GM19239 (cell line): Measurements from ENCODE around the gene EXOC6B.
"Not testable (repeated sequence)": the region's sequence is repeated elsewhere in the genome, so short reads cannot be mapped to it uniquely, and the experiment has no call there.

Experiments
- DNase-seq: peaks from one replicate; pipeline ENCODE4 v3.0.0; 2011; ENCODE audit warnings: low spot score; ENCODE audit not compliant: insufficient read length
- FAIRE-seq: peaks from 2 replicates; lab custom pipeline; 2011; peaks lifted over from hg19 to GRCh38; lab: Jason Lieb, UNC

EXOC6B gene

DNA sequence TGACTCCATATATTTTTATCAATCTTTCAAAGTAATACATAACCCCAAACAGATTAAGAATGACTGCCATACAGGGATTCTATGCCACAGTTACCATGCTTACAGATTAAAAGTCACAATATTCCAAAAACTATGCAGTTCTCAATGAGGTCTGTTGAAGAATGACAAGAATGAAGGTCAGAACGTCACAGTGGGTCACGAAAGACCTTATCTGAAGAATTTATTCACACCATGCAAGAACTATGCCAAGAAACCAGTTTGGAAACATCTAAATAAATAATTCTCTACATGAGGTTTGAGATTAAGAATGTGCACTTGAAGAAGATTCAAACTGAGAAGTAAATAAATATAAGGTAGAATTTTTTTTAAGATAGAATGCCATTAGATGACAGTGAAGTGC, 253.3 kb downstream of the EXOC6B start:
- DNase-seq (no peak), FAIRE-seq (no peak)

DNA sequence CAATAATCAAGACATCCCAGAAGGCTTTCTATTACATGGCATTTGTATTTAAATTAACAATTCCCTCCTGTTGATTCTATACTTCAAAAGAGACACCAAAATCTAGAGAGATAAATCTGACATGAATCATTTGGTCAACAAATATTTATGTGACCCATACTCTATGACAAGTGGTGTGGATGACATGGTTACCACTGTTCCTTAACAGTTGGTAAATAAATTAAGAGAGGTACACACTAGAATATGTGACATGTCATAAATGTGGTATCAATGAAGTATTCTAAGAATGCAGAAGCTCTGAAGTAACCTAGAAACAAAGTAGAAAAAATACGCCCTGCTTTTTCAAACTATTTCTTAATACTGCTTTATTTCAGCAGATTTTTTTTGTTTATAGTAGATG, 255.4 kb downstream of the EXOC6B start:
- FAIRE-seq: no peak
- no peak for DNase-seq

DNA sequence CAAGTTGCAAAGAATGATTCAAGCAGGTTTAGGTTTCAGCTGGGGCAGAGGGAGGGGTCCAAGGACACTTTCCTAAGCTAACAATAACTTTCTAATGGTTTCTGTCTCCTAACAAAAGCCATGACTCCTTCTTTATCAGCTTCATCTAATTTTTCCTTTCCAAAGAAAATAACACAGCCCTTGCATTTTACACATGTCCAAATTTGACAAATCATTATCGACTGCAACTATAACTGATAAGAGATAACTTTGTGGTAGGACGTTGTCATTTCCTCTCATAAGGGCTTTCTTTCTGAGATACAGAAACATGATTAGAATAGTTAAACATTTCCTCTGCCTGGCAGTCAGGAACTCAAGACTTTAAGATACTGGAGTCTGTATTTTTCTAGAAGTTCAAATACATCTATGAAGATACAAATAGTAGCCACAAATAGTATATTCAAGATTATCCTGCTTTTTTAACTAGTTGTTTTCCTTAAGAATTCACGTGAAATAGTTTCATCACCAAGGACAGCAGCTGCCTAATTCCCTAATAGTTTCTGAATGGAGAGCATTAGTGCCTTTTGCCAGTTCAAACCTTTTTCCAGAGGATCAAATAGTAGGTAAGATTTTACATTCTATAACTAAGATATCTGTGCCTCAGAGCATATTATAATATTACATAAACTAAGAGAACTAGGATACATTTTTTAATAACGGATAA, 263.2 kb downstream of the EXOC6B start:
- no peak for FAIRE-seq
- no peak for DNase-seq

DNA sequence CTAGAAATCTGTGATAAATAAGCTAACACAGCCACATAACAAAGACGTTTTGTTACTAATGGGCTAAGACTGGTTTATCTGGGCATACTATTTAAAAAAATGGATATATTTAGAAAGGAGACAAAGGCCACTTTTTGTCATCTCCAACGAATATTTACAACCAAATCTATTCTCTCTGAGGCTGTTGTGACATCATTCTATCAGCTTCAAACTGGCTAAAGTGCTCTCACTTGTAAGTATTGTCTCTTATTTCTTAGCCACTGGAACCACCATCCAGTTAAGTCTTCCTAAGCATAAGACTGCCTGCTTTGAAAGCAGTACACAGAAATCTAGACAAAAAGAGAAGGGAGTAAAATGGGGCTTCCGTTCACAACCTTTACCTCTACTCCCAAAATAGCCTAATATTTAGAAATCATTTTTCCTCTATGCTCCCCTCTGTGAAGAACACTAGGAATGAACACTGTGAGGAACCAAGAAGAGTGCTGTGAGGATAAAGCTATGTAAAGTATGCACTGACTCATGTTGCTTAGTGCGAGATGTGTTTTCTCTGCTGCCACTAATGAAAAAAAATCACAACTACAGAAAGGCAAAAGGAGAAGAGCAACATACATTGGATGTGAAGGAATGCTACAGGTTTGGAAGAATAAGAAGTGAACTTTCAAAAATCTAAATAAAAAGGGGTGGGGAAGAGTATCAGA, 264.1 kb downstream of the EXOC6B start:
- DNase-seq (no peak), FAIRE-seq (no peak)

DNA sequence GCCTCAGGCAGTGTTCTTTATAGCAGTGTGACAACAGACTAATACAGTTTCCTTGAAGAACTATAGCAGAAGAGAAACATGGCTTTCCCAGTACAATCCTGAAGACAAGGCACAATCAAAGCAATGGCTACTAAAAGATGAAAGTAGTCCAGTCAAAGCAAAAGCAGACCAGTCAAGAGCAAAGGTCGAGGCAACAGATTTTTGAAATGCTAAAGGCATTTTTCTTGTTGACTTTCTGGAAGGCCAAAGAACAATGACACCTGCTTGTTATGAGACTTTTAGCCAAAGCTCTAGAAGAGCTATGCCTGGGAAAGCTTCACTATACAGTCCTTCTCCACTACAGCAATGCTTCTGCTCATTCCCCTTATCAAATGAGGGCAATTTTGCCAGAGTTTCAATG, 269.9 kb downstream of the EXOC6B start:
- DNase-seq (no peak), FAIRE-seq (no peak)

DNA sequence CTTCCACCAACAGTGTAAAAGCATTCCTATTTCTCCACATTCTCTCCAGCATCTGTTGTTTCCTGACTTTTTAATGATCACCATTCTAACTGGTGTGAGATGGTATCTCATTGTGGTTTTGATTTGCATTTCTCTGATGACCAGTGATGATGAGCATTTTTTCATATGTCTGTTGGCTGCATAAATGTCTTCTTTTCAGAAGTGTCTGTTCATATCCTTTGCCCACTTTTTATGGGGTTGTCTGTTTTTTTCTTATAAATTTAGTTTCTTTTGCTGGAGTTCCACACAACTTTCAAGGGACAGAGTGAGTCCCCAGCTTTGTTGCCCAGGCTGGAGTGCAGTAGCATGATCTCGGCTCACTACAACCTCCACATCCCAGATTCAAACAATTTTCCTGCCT, 270.5 kb downstream of the EXOC6B start:
- DNase-seq, FAIRE-seq: not testable (repeated sequence)

DNA sequence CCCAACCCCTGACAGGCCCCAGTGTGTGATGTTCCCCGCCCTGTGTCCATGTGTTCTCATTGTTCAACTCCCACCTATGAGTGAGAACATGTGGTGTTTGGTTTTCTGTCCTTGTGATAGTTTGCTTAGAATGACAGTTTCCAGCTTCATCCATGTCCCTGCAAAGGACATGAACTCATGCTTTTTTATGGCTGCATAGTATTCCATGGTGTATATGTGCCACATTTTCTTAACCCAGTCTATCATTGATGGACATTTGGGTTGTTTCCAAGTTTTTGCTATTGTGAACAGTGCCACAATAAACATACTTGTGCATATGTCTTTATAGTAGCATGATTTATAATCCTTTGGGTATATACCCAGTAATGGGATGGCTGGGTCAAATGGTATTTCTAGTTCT, 270.9 kb downstream of the EXOC6B start:
- FAIRE-seq, DNase-seq: not testable (repeated sequence)

DNA sequence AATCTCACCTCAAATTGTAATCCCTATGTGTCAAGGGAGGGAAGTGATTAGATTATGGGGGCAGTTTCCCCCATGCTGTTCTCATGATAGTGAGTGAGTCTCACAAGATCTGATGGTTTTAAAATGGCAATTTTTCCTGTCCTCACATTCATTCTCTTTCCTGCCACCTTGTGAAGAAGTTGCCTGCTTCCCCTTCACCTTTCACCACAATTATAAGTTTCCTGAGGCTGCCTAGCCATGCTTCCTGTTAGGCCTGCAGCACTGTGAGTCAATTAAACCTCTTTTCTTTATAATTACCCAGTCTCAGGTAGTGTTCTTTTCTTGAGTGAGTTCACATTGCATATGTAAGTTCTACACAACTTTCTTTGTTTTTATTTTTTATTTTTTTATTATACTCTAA, 271.5 kb downstream of the EXOC6B start:
- DNase-seq (no peak), FAIRE-seq (no peak)

DNA sequence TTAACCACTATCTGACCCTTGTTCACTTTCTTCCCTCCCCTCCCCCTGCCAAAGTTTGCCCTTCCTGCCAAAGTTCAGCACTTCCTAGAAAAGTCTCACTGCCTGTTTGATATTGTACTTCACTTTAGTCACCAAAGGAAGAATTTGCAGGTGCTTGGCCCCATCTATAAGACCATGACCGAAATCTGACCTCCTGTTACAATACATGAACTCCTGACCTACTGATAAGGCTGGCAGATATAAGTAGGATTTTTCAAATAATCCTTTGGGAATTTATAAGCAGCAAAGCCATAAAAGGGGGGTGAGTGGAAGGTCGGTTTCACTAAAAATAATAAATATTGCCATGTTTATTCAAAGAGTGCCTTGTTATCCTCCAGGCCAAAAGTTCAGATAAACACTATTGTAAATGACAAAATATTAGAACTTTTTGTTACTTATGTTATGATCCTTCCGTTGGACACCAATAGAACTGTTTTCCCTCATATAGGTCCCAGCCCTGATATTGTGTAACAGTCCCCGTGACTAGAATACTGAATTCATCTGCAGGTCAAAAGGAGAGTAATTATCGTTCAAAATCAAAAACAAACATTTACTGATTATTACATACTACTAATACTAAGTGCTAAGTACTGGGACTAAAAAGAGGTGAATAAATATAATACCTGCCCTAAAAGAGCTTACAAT, 277.6 kb downstream of the EXOC6B start:
- no peak for FAIRE-seq
- no peak for DNase-seq

DNA sequence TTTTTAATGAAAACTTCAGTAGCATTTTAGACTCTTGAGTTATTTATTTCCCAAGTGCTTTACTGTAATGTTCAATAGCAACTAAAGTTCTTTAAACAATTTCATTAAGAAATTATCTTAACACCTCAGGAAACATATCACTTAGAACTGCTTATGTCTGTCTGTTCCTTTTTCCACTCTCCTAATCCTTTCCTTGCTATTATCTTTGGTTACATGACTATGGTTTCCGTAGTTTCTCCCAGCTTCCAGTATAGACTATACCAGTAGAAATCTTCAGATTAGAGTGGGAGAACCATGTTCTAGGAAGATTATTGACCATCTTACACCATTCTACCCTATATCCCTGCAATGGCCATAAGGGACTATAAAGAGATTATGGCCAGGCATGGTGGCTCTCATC, 280.0 kb downstream of the EXOC6B start:
- FAIRE-seq: no peak
- DNase-seq: no peak

DNA sequence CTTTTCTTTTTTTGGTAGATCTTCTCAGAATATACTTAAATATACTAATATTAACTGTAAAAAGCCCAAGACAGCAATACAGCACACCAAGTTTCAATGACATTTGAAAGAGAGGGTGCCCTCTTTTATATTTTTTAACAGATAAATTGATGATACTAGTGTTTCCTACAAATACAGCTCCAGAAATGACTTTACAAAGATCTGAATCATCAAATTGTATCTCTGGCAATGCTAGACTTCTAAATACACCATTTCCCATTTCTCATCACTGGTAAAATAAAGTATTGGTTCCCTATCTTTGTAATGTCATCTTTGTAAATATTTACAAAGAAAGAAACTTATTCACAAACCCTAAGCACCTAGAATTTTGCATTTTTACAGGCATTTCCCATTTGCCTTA, 281.3 kb downstream of the EXOC6B start:
- no peak for FAIRE-seq
- DNase-seq: no peak

DNA sequence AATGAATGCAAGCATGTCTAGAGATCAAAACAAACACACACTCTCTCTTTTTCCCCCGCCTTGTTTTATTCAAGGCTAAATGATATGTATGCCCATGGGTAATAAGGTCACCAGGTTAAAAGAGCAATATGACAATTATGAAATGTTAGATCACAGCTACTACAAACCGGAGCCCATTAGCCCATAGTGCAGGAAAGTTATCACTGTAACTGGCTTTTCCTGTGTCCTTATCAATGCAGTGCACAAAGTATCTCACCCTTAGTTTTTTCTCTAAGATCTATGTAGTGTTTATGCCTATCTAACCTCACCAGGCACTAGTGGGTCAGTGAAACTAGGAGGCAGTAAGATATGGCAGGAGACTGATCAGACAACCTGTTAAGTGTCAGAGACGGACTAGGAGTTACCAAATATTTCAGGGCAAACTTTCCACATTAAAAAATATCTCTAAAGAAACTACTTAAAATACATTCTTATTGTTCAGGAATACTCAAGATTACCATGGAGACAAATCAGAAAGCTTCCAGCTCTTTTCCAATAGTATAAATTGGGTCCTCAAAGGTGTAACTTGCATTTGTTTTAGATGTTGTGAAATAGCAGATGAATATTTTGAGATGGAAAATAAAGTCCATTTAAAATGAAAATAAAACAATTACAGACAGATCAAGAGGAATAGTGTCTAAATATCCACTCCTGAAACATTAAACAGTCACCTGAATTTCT, 282.2 kb downstream of the EXOC6B start:
- FAIRE-seq (no peak), DNase-seq (no peak)

DNA sequence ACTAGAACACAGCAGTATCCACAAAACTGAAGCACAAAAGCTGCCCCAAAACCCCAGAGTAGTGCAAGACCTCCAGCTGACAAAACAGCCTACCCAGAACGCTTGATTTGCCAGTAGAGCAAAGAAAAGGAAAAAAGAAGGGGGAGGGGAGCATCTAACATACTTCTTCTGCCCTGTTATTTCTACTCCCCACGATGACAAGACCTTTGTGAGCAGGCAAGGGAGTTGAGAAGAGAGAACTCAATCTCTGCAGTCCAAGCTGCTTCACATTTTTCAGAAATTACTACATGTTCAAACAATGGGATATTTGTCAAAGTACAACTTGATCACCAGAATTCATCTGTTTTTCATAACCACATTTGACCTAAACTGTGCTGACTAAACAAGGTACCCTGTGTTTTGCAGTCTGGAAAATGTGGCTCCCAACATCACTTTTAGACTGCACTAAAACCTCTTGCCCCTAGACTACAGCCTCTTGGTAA, 286.7 kb downstream of the EXOC6B start:
- DNase-seq (no peak), FAIRE-seq (no peak)

DNA sequence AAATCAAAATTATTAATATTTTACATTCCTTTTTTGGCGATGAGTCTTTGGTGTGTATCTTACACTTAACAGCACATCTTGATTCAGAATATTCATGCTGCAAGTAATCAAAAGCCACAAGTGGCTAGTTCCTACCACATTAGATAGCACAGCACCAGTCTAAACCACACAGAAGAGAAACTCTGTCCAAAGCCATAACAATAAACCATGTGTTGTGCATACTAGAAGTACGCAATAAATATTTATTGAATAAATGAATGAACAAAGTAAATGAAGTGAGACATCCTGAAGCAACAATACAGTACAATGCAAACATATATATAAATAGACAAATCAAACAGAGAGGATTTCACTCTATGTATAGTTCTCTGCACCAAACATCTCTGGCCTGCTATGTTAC, 287.3 kb downstream of the EXOC6B start:
- DNase-seq (no peak), FAIRE-seq (no peak)

DNA sequence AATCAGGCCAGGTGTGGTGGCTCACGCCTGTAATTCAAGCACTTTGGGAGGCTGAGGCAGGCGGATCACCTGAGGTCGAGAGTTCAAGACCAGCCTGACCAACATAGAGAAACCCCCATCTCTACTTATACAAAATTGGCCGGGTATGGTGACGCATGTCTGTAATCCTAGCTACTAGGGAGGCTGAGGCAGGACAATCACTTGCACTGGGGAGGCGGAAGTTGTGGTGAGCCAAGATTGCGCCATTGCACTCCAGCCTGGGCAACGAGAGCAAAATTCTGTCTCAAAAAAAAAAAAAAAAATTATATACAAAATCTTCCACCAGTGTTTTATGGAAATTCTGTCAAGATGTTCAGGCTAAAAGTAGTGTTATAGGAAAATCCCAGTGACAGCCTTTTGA, 290.2 kb downstream of the EXOC6B start:
- FAIRE-seq: not testable (repeated sequence)

DNA sequence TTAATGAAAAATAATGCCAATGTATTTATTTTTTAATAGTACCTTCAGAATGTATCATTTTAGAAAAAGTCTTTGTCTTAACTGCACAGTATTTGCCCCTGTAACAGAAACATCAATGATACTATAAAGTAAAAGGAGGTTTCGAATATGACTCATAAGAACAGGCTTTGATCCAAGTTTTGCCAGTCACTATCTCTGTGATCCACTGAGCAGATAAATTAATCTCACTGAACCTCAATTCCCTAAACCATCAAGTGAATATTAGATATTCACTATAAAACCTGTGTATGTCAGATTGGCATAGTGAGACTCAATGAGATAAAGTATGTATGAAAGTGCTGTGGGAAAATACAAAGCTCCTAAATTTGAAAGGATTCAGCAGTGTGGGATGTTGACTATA, 292.1 kb downstream of the EXOC6B start:
- FAIRE-seq (no peak), DNase-seq (no peak)

More for the DNA sequence above, 290.2 kb downstream of the EXOC6B start:
- DNase-seq: not testable (repeated sequence)

DNA sequence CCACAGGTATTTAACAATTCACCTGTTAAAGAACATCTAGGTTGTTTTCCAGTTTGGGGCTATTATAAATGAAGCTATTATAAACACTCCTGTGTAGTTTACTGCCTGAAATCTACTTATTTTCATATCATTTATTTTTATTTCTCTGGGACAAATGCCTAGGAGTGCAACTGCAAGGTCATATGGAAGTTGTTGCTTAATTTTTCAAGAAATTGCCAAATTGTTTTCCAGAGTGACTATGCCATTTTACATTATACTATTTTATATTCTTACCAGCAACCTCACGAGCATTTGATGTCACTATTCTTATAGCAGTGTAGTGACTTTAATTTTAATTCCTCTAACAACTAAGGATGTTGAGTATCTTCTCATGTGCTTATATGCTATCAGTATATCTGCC, 298.4 kb downstream of the EXOC6B start:
- no peak for DNase-seq
- no peak for FAIRE-seq

DNA sequence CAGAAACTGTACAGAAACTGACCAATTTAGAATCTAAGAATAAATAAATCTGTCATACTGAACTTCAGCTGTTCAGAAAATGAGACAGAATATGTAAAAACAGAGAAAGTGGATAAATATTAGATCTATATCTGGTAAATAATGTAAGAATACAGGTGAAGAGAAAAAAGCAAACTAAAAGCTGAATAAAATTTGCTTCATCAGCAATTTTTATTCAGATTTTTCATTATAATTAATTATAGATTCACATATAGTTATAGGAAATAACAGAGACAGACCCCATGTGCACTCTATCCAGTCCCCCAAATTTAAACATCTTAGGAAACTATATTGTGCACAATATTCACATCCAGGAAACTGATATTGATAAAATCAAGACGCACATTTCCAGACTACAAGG, 299.2 kb downstream of the EXOC6B start:
- FAIRE-seq (no peak), DNase-seq (no peak)

DNA sequence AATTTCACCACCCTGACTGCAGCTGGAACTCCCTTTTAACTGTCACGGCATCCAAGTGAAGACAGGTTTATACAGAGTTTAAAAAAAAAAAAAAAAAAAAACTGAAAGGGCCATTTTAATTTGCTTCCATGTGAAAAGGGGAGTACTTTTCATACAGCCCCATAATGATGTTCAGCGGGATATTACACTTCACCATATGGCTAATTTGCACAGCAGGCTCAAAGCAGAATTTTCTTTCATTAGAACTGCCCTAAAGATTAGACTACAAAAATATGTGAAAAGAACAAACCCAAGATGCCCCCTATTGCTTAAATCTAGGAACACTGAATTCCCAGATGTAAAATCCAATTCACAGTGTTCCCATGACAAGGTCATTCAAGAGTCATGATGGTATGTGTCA, 301.8 kb downstream of the EXOC6B start:
- FAIRE-seq (no peak), DNase-seq (no peak)

DNA sequence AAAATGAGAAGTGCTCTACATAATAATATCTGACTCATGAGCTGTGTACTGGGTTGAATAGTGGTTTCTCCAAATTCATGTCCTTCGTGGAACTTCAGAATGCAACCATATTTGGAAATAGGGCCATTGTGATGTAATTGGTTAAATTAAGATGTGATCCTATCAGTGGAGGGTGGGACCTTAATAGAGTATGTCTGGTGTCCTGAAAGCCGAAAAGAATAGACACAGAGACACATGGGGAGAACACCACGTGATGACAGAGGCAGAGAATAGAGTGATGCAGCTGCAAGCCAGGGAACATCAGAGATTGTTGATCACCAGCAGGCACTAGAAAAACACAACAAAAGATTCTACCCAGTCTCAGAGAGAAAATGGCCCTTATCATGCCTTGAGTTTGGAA, 310.1 kb downstream of the EXOC6B start:
- DNase-seq (no peak), FAIRE-seq (no peak)

DNA sequence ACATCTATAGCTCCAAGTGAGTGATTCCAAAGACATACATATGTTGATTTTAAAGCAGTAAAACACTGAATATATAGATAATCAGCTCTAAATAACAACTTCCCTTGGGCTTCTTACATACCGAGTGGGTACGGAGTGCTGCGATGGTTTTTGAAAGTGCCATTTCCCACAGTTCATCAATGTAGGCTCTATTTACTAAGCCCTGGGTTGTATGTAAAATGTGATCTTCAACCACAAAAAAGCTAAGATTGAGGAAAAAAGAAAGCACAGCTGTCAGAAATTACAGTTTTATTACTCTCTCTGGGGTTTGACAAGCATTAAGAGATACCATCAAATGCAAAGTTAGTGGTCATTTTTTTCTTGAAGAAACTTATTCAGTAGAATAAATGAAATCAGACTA, 312.8 kb downstream of the EXOC6B start:
- no peak for FAIRE-seq
- no peak for DNase-seq
